Measurements from ENCODE around the gene PLCG1.

- TF ChIP-seq POLR2AphosphoS5 (IDR thresholded peaks at IDR 0.05) (no peak), CTCF (IDR thresholded peaks at IDR 0.05 in 8 of 11, conservative IDR thresholded peaks at IDR 0.05 in 3 of 11) (no peak), POLR2A (IDR thresholded peaks at IDR 0.05) (no peak)
Measured at GRCh38 chr20:41172296-41173140, 35.2 kb downstream of the PLCG1 start.
